Rectal smooth muscle tissue (tissue), 1 donor: ENCODE data around the gene SAPCD1.
"Not testable (repeated sequence)": the region's sequence is repeated elsewhere in the genome, so short reads cannot be mapped to it uniquely, and the experiment has no call there.

ENCODE experiments used
- H3K27ac ChIP-seq: one replicate; pipeline ENCODE4 v1.7.0; 2013; ENCODE audit warnings: low read depth, low read length, inconsistent platforms
- H3K27me3 ChIP-seq: one replicate; pipeline ENCODE4 v1.7.0; 2013; ENCODE audit warnings: low read length; ENCODE audit not compliant: control insufficient read depth, insufficient read depth
- H3K36me3 ChIP-seq: one replicate; pipeline ENCODE4 v1.7.0; 2013; ENCODE audit warnings: low read length; ENCODE audit not compliant: control insufficient read depth, insufficient read depth
- H3K4me1 ChIP-seq: one replicate; pipeline ENCODE4 v1.7.0; 2013; ENCODE audit warnings: low read length; ENCODE audit not compliant: control insufficient read depth, insufficient read depth
- H3K4me3 ChIP-seq: one replicate; pipeline ENCODE4 v1.7.0; 2013; ENCODE audit warnings: low read length
- H3K9ac ChIP-seq: one replicate; pipeline ENCODE4 v1.7.0; 2013; ENCODE audit warnings: low read length

Gene SAPCD1

DNA sequence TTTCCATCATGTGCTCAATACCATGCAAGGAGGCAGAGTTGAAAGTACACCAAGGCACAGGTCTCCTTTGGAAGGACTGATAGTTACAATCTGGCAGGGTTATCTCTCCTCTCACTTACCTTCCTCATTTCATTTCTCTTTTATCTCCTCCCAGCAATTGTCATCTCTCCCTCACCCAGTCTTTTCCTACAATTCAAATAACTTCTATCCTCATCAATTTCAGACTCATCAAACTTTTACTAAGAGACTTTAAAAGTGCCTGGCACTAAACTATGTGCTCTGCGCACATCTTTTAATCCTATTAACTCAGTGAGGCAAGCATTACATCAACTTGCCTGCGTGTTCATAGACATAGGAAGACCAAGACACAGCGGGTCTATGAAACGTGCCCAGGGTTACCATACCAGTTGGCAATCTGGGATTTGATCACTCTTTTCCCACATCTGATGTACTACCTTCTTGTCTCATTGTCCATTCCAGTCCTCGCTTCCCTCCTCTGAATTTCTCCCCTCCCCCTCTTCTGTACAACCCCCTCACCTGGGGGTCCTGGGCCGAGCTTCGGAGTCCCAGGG is 31.9 kb downstream of the SAPCD1 start:
- Histone ChIP-seq H3K27ac (peak overlapping the region; percentile 91), H3K27me3 (no peaks in the 10 kb centered on the region), H3K4me3 (peak overlapping the region; percentile 99), H3K4me1 (peaks cover 8% of the 10 kb centered on the region), H3K9ac (peak overlapping the region; percentile 87), H3K36me3 (peaks cover 5% of the 10 kb centered on the region)

DNA sequence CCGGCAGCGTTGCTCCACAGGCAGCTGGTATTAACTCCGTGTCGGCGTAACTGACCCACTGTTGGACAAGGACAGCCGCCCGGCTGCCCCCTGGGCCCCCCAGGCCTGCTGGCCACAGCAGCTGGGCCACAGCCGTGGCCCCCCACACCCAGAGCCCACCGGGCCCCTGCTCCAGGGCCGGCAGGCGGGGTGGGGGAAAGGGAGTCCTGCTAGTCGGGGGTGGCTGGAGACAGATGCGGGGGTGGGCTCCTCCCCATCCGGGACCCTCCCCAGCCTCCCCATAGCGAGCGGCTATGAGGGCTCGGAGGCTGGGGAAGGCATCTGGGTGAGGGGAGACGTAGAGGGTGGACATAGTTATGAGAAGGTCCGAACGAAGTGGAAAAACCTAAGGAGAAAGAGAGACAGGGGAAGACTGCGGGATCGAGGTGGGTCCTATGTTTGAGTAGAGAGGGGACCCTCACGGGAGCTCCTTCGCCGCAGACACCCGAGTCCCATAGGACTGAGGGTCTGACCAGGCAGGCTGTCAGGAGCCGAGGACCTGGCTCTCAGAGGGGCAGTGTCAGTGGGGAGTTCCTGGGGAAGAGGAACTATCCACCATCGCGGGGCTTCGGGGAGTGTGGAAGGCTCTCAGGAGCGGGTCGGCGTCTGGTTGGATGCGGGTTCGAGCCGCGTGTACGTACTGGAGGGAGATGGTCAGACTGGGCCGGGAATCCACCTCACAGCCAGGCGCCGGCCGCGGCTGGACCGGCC is 32.6 kb downstream of the SAPCD1 start:
- Histone ChIP-seq H3K9ac (peak overlapping the region; percentile 87), H3K36me3 (peaks cover 3% of the 10 kb centered on the region), H3K27me3 (no peaks in the 10 kb centered on the region), H3K4me1 (peaks cover 8% of the 10 kb centered on the region), H3K27ac (peak overlapping the region; percentile 91), H3K4me3 (peak overlapping the region; percentile 99)

DNA sequence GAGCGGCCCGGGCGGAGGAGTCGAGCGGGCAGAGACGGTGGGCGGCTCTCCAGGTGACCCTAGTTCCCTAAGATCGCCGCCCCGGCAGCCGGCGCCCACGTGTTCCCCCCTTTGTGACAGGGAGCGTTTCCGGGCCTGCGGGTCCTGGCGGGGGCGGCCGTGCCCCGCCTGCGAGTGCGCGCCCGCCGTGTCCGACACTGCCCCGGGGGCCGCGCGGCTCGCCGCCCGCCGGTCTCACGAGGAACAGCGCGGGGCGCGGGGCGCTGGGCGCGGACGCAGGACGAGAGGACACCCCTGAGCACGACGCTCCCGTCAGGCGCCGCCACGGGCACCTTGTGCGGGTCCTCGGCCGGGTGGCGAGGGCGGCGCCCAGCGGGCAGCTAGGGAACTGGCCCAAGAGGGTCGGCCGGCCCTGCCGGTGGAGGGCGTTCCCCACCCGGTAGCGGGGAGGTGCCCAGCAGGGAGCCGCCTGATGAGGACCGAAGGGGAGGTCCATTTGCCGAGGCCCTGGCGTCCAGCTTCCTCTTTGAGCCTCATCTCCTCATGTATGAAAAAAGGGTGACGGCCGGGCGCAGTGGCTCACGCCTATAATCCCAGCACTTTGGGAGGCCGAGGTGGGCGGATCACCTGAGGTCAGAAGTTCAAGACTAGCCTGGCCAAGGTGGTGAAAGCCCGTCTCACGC is 33.3 kb downstream of the SAPCD1 start, which contains the start of gene VARS1:
Gene VARS1, minus strand, starts transcription at position 137 of the 683 bp plus-strand sequence. CDS start 535 bp downstream, outside the sequence.
- Histone ChIP-seq H3K4me3 (peak within 1 kb of the TSS; percentile 99), H3K9ac (peak within 1 kb of the TSS; percentile 87), H3K27ac (peak within 1 kb of the TSS; percentile 91), H3K4me1 (peaks cover 8% of the 10 kb centered on the region), H3K27me3 (no peaks in the 10 kb centered on the region), H3K36me3 (peaks cover 3% of the 10 kb centered on the region)

DNA sequence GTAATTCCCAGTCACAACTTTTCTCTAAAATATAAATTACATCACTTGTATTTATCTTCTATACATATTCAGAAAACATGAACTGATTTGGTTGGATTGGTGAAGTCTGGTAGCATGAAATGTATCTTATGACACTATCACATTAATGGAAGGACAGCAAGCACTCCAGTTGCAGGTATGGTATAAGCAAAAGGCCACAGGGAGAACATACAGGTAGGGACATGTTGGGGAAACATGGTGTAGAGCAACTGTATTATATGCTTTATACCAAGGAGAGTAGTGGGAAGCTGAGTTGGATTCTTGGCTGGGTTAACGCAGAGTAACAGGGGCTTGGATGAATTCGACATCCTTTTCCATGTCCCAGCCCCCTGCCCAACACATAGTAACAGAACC is 34.5 kb downstream of the SAPCD1 start:
- Histone ChIP-seq H3K4me1 (peaks cover 8% of the 10 kb centered on the region), H3K27me3 (no peaks in the 10 kb centered on the region), H3K9ac (no peak overlapping the region), H3K27ac (no peak overlapping the region), H3K4me3 (no peak overlapping the region), H3K36me3 (no peaks in the 10 kb centered on the region)

DNA sequence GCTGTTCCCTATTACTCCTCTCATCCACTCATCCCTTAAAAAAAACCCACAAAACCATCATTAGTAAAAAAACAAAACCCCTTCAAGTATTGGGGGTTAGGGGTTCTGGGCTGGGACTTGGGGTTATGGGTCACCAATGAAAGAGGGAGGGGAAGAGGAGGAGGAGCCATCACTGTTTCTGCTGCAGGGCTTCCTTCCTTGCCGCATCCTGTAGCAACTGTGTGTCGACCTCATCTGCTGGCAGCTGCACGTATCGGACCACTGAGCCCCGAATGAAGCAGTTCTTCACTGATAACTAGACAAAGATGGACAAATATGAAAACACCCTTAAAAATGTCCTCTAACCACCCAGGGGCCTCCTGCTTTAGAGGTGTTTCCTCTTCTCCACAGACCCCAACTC is 35.1 kb downstream of the SAPCD1 start:
- Histone ChIP-seq H3K27ac (no peak overlapping the region), H3K27me3 (no peaks in the 10 kb centered on the region), H3K36me3 (no peaks in the 10 kb centered on the region), H3K4me3 (no peak overlapping the region), H3K9ac (no peak overlapping the region), H3K4me1 (peaks cover 8% of the 10 kb centered on the region)

DNA sequence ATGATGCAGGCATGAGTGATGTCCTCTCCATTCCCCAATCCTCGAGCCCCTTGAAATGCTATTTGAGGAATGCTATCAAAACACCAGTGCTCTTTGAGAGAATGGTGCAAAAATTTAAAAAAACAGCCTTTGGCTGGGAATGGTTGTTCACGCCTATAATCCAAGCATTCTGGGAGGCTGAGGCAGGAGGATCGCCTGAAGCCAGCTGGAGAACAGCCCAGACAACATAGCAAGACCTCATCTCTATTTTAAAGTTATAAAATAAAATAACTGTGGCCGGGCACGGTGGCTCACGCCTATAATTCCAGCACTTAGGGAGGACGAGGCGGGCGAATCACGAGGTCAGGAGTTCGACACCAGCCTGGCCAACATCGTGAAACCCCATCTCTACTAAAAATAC is 37.3 kb downstream of the SAPCD1 start:
- peaks cover 4% of the 10 kb centered on the region for H3K4me1 ChIP-seq
- no peaks in the 10 kb centered on the region for H3K36me3 ChIP-seq
- H3K4me3 ChIP-seq: no peak overlapping the region
- no peak overlapping the region for H3K27ac ChIP-seq
- no peak overlapping the region for H3K9ac ChIP-seq
- H3K27me3 ChIP-seq: no peaks in the 10 kb centered on the region

DNA sequence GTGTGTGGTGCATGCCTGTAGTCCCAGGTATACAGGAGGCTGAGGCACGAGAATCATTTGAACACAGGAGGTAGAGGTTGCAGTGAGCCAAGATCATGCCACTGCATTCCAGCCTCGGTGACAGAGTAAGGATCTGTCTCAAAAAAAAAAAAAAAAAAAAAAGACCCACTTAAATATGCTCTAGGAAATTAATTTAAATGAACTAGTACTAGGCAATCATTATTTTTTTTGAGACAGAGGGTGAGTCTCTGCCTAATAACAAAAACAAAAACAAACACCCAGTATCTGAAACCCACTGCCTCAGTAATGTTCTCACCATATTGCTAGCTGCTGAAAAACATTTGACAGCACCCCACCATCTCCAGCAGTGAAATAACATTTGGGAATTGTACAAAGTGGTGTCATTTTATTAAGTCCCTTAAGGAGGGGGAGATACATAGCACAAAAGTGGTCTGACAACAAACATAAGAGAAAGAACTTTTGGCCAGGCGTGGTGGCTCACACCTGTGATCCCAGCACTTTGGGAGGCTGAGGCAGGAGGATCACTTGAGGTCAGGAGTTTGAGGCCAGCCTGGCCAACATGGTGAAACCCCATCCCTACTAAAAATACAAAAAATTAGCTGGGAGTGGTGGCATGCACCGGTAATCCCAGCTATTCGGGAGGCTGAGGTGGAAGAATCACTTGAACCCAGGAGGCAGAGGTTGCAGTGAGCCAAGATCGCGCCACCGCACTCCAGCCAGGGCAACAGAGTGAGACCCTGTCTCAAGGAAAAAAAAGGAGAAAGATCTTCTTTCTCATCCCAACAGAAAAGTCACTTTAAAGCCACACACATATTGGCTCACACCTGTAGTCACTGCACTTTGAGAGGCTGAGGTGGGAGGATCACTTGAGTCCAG is 38.8 kb downstream of the SAPCD1 start:
- H3K27ac ChIP-seq, H3K9ac ChIP-seq, H3K4me1 ChIP-seq, H3K4me3 ChIP-seq, H3K27me3 ChIP-seq, H3K36me3 ChIP-seq: not testable (repeated sequence)

DNA sequence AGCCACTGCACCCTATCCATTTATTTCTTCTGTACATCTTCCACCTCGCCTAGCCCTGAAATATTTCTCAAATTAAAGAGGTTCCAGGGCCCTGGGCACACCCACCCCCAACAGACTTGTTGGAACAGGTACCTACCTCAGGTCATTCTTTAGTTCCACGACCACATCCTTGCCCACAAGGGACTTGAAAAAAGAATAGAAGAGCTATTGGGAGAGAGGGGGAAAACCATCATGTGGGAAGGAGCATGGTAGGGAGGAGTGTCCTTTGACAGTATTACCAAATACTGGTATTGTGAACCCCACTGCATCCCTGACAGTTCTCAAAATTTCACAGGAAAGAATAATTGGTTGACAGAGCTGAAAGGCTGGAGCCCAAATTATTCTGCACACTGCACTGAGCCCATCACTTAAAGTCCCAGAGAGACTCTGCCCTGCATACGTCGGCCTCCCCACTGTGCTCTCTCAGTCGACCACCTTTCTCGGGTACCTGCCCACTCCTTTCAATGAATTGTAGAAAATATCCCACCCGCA is 43.5 kb downstream of the SAPCD1 start:
- Histone ChIP-seq H3K4me1 (peaks cover 11% of the 10 kb centered on the region), H3K27ac (peak overlapping the region; percentile 97), H3K9ac (peak overlapping the region; percentile 75), H3K4me3 (peak overlapping the region; percentile 89), H3K36me3 (no peaks in the 10 kb centered on the region), H3K27me3 (no peaks in the 10 kb centered on the region)

DNA sequence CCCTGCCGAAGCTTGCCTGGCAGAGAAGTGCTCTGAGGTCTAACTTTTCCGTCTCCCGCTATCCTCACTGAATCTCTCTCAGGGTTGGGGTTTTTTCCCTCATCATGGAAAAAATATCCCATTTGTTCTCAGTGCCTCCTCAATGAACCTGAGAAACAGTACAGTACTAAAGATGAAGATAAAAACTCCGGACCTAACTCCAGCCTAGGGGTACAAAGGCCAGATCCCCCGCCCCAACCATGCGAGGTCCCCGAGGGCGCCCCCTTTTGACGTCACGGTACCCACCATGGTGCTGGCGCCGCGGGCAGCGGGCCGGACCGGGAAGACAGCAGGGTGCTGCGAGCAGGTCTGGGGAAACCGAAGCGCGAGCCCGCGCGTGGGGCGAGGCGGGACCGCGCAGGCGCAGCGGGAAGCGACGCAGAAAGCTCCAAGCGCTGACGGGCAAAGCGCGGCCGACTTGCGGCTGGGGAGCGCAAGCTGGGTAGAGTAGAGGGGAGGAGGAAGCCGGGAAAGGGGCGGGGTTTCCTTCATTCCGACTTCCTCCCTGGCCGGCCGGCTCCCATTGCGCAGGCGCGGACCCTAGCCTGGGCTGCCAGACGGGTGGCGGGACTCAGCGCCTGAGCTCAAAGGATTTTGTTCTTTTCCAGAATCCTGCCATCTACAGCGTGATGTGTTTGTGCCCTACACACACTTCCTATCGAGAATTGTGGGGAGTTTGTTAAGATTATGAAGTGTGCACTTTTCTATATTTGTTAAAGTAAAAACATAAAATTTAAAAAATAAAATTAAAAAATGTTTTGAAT is 44.2 kb downstream of the SAPCD1 start, which contains the start of gene LSM2:
Gene LSM2, minus strand, starts transcription at position 497 of the 803 bp plus-strand sequence. Its CDS starts 209 bp downstream, at position 288.
- H3K4me1 ChIP-seq: peaks cover 11% of the 10 kb centered on the region
- peak within 1 kb of the TSS; percentile 75 for H3K9ac ChIP-seq
- H3K27me3 ChIP-seq: no peaks in the 10 kb centered on the region
- no peaks in the 10 kb centered on the region for H3K36me3 ChIP-seq
- peak within 1 kb of the TSS; percentile 97 for H3K27ac ChIP-seq
- peak within 1 kb of the TSS; percentile 89 for H3K4me3 ChIP-seq

DNA sequence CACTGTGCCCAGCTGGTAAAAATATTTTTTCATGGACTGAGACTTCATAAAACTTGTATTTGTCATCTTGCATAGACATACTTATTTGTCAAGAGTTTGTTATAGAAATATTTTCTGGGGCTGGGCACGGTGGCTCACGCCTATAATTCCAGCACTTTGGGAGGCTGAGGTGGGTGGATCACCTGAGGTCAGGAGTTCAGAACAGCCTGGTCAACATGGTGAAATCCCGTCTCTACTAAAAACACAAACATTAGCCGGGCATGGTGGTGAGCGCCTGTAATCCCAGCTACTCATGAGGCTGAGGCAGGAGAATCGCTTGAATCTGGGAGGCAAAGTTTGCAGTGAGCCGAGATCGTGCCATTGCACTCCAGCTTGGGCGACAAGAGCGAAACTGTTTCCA is 46.1 kb downstream of the SAPCD1 start:
- H3K4me1 ChIP-seq: peaks cover 13% of the 10 kb centered on the region
- H3K36me3 ChIP-seq, H3K27me3 ChIP-seq, H3K4me3 ChIP-seq, H3K27ac ChIP-seq, H3K9ac ChIP-seq: not testable (repeated sequence)

DNA sequence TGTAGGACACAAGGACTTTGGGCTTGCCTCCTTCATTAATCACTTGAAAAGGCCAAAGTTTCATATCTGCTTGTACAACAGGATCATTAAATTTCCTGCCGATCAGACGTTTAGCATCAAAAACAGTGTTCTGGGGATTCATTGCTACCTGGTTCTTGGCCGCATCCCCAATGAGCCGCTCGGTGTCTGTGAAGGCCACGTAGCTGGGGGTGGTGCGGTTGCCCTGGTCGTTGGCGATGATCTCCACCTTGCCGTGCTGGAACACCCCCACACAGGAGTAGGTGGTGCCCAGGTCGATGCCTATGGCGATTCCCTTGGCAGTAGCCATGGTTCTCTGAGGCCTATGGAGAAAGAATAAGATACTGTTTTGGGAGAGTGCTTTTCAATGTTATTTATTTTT is 49.2 kb downstream of the SAPCD1 start:
- Histone ChIP-seq H3K9ac (no peak overlapping the region), H3K4me3 (no peak overlapping the region), H3K27ac (no peak overlapping the region), H3K4me1 (peaks cover 7% of the 10 kb centered on the region), H3K36me3 (no peaks in the 10 kb centered on the region), H3K27me3 (no peaks in the 10 kb centered on the region)
